GM19324 (cell line): ENCODE results near the gene CYP27A1.

ENCODE experiments used
- ATAC-seq: cut with Tn5 transposase; IDR thresholded peaks from one replicate; pipeline ENCODE4 v1.9.1; 2021; ENCODE audit warnings: mild to moderate bottlenecking, moderate library complexity; ENCODE audit not compliant: unreplicated experiment, low FRiP score

The CYP27A1 gene

GRCh38 chr2:218809515-218809914 lies 27.6 kb downstream of the CYP27A1 start:
- ATAC-seq: no peak

- no peak for ATAC-seq
Measured at GRCh38 chr2:218810256-218810655, 28.3 kb downstream of the CYP27A1 start.

GRCh38 chr2:218811382-218811781 lies 29.4 kb downstream of the CYP27A1 start:
- no peak for ATAC-seq

- ATAC-seq: no peak
Measured at GRCh38 chr2:218812096-218812815, 30.3 kb downstream of the CYP27A1 start.

- ATAC-seq: no peak
Measured at GRCh38 chr2:218812861-218813260, 30.9 kb downstream of the CYP27A1 start.

- no peak for ATAC-seq
Measured at GRCh38 chr2:218813771-218814460, 32.0 kb downstream of the CYP27A1 start.

GRCh38 chr2:218814540-218815243 lies 32.7 kb downstream of the CYP27A1 start:
- ATAC-seq: no peak

GRCh38 chr2:218815244-218815637 lies 33.3 kb downstream of the CYP27A1 start:
- ATAC-seq: no peak

GRCh38 chr2:218815649-218816048 lies 33.7 kb downstream of the CYP27A1 start:
- no peak for ATAC-seq

- ATAC-seq: no peak
Measured at GRCh38 chr2:218816561-218817011, 34.6 kb downstream of the CYP27A1 start.

- ATAC-seq: no peak
Measured at GRCh38 chr2:218819093-218819492, 37.1 kb downstream of the CYP27A1 start.

GRCh38 chr2:218820746-218821369 lies 38.9 kb downstream of the CYP27A1 start:
- no peak for ATAC-seq

- ATAC-seq: no peak
Measured at GRCh38 chr2:218821605-218822211, 39.8 kb downstream of the CYP27A1 start.

GRCh38 chr2:218822622-218823021 lies 40.7 kb downstream of the CYP27A1 start:
- no peak for ATAC-seq

- no peak for ATAC-seq
Measured at GRCh38 chr2:218823196-218823855, 41.4 kb downstream of the CYP27A1 start.

- no peak for ATAC-seq
Measured at GRCh38 chr2:218824004-218824403, 42.1 kb downstream of the CYP27A1 start.

- ATAC-seq: no peak
Measured at GRCh38 chr2:218826791-218827190, 44.8 kb downstream of the CYP27A1 start.

- ATAC-seq: no peak
Measured at GRCh38 chr2:218827701-218828476, 45.9 kb downstream of the CYP27A1 start.

GRCh38 chr2:218828477-218828778 lies 46.5 kb downstream of the CYP27A1 start:
- no peak for ATAC-seq
